ENCODE measurements around the gene ZNF560.
"Not testable (repeated sequence)": the region's sequence is repeated elsewhere in the genome, so short reads cannot be mapped to it uniquely, and the experiment has no call there.

The ZNF560 gene

GRCh38 chr19:9498183-9498902 is at the start of gene ZNF560:
ZNF560 (minus strand) TSS chr19:9498616; CDS start chr19:9475313, 23,303 bp downstream.
- peak; percentile 35 for DNase-seq

GRCh38 chr19:9547870-9548269 is 49.5 kb upstream of the ZNF560 start:
- DNase-seq: no peak

- DNase-seq: not testable (repeated sequence)
Measured at GRCh38 chr19:9541281-9541680, 42.9 kb upstream of the ZNF560 start.

- DNase-seq: not testable (repeated sequence)
Measured at GRCh38 chr19:9539921-9540320, 41.5 kb upstream of the ZNF560 start.

GRCh38 chr19:9539201-9539600 is 40.8 kb upstream of the ZNF560 start:
- DNase-seq: not testable (repeated sequence)

- DNase-seq: peak; percentile 95
Measured at GRCh38 chr19:9538183-9539058, 40.0 kb upstream of the ZNF560 start, which contains the start of gene ZNF426. ZNF426 (minus strand) TSS chr19:9538645; CDS start chr19:9536232, 2,413 bp downstream.

- no peak for DNase-seq
Measured at GRCh38 chr19:9535934-9536333, 37.5 kb upstream of the ZNF560 start.

- DNase-seq: no peak
Measured at GRCh38 chr19:9531933-9532332, 33.5 kb upstream of the ZNF560 start.

GRCh38 chr19:9528757-9529336 is 30.4 kb upstream of the ZNF560 start:
- DNase-seq: peak; percentile 40

GRCh38 chr19:9523885-9524474 is 25.6 kb upstream of the ZNF560 start:
- no peak for DNase-seq

GRCh38 chr19:9507285-9507684 is 8.9 kb upstream of the ZNF560 start:
- no peak for DNase-seq

GRCh38 chr19:9500796-9501195 is 2.4 kb upstream of the ZNF560 start:
- no peak for DNase-seq

GRCh38 chr19:9494096-9494495 is 4.3 kb downstream of the ZNF560 start:
- no peak for DNase-seq

GRCh38 chr19:9487016-9487415 is 11.4 kb downstream of the ZNF560 start:
- peak; percentile 3 for DNase-seq

- DNase-seq: no peak
Measured at GRCh38 chr19:9485140-9485539, 13.3 kb downstream of the ZNF560 start.

- no peak for DNase-seq
Measured at GRCh38 chr19:9474975-9475374, 23.4 kb downstream of the ZNF560 start.

GRCh38 chr19:9467161-9467560 is 31.3 kb downstream of the ZNF560 start:
- DNase-seq: no peak

- no peak for DNase-seq
Measured at GRCh38 chr19:9461938-9462337, 36.5 kb downstream of the ZNF560 start.

- no peak for DNase-seq
Measured at GRCh38 chr19:9456018-9456689, 42.3 kb downstream of the ZNF560 start.

GRCh38 chr19:9453953-9454352 is 44.5 kb downstream of the ZNF560 start:
- DNase-seq: no peak

GRCh38 chr19:9445037-9445436 is 53.4 kb downstream of the ZNF560 start:
- DNase-seq: no peak

GRCh38 chr19:9436358-9436757 is 62.1 kb downstream of the ZNF560 start:
- no peak for DNase-seq

Measured in hematopoietic multipotent progenitor cell treated with erythropoietin and hydrocortisone succinate and interleukin-3 and kit ligand, for 4 days (in vitro differentiated cells).